Aorta (tissue), 5 donors: ENCODE results near the gene IL17A. TPM values are rescaled to one million over a fixed set of nuclear protein-coding genes. Genes with fewer than 3 reads are reported as not detected.

Experiments used
- ATAC-seq: fragments of 200-7000 bp; cut with Tn5 transposase; one replicate; pipeline ENCODE4 v1.9.1; 2022; ENCODE audit warnings: moderate library complexity; ENCODE audit not compliant: low FRiP score
- DNase-seq, 2 donors: peaks; one replicate each; pipeline ENCODE4 v3.0.0-alpha.2; 2020
- H3K27ac ChIP-seq, 2 donors: one replicate each; pipeline ENCODE4 v1.5.1; 2013; ENCODE audit warnings: low read length in 2 of 2, mild to moderate bottlenecking in 2 of 2, moderate library complexity in 2 of 2, control low read depth in 1 of 2, inconsistent platforms in 1 of 2, low read depth in 1 of 2
- H3K27me3 ChIP-seq, 2 donors: one replicate each; pipeline ENCODE4 v1.6.1; 2013; ENCODE audit warnings: control low read depth in 1 of 2, low read length in 1 of 2, mild to moderate bottlenecking in 1 of 2, moderate library complexity in 1 of 2; ENCODE audit not compliant: insufficient read depth in 2 of 2, control insufficient read depth in 1 of 2
- H3K36me3 ChIP-seq, 2 donors: one replicate each; pipeline ENCODE4 v1.6.1; 2013; ENCODE audit warnings: control low read depth in 1 of 2, low read length in 1 of 2, mild to moderate bottlenecking in 1 of 2; ENCODE audit not compliant: insufficient read depth in 2 of 2, control insufficient read depth in 1 of 2
- H3K4me1 ChIP-seq, 2 donors: one replicate each; pipeline ENCODE4 v1.6.1; 2013; ENCODE audit warnings: low read length in 2 of 2, control low read depth in 1 of 2, mild to moderate bottlenecking in 1 of 2, moderate library complexity in 1 of 2; ENCODE audit not compliant: insufficient read depth in 2 of 2, control insufficient read depth in 1 of 2
- H3K4me3 ChIP-seq, 2 donors: one replicate each; pipeline ENCODE4 v1.5.1; 2013; ENCODE audit warnings: low read length in 2 of 2, control low read depth in 1 of 2, mild to moderate bottlenecking in 1 of 2
- H3K9me3 ChIP-seq: one replicate; pipeline ENCODE4 v1.6.1; 2013; ENCODE audit warnings: mild to moderate bottlenecking, low read length; ENCODE audit not compliant: control insufficient read depth
- WGBS, 2 donors: extraction: QIAGEN DNeasy Blood & Tissue Kit; methylation state at CpG; one replicate each; pipeline ENCODE4 v1.1.7; 2013; 5-methylcytosine and 5-hydroxymethylcytosine counted together
- intact Hi-C, 2 donors: fragments of 100-400 bp; cut with DNase I; formaldehyde crosslinking; loops; one replicate each; pipeline versions ENCODE4 v1.14.2 to v1.15.0; 2022
- polyA plus RNA-seq, 2 donors: library from polyadenylated mRNA; stranded (reverse); fragments of 200-250 nt; gene quantifications; one replicate each; pipeline ENCODE4 v1.2.3, GENCODE V29; 2013
- total RNA-seq, 2 donors: library from RNA; stranded (reverse); fragmentation: NEBNext Ultra II Directional; extraction: Animal tissue kit (Norgen Biotek cat#: 25700); gene quantifications; one replicate each; pipeline ENCODE4 v1.2.1, GENCODE V29; 2021
- donor health status: healthy with polysubstance abuse.
- donor health status: Bipolar disorder and iron deficiency.
- donor health status: DM: no; HTN: no; CAD: no.
- donor health status: DM: no; HTN: no; CAD: no.
- donor health status: DM: yes; HTN: yes; CAD: no.

The IL17A gene
- total and polyA plus RNA-seq, 4 donors = not detected

DNA sequence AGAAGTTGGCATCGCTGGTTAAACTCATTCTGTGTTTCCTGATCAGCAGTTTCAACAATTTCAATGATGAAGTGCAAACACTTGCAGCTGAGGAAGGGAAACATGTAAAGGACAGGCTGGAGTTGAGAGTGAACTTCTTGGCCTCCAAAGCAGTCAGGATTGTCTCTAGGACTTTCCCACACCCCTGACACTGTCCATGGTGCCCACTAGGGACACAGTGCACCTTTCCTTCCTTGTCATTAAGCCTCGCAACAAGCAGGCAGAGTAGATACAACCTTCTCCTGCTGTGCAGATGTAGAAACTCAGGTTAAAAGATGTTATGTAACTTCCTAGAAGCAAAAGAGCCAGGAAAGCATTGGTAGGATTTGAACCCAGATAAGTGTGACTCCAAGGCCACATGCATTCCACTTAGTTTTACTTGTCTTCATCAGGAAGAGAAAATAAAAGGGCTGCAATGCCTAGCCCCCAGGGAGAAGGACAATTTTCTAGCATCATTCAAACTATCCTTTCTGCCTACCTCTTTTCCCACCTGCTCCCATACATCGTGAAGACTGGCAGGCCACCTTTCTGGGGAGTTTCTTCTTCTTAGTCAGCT, 39.2 kb upstream of the IL17A start:
- Histone ChIP-seq H3K4me1 (no peaks in the 10 kb centered on the region), H3K36me3 (no peaks in the 10 kb centered on the region), H3K9me3 (no peaks in the 10 kb centered on the region), H3K4me3 (no peak overlapping the region), H3K27ac (no peak overlapping the region), H3K27me3 (no peaks in the 10 kb centered on the region)
- 85 to 90% methylated on average over 3 of the region's 3 CpGs for WGBS, 2 donors
- ATAC-seq (no peak), DNase-seq (no peak)
- intact Hi-C loops = no loop called here

DNA sequence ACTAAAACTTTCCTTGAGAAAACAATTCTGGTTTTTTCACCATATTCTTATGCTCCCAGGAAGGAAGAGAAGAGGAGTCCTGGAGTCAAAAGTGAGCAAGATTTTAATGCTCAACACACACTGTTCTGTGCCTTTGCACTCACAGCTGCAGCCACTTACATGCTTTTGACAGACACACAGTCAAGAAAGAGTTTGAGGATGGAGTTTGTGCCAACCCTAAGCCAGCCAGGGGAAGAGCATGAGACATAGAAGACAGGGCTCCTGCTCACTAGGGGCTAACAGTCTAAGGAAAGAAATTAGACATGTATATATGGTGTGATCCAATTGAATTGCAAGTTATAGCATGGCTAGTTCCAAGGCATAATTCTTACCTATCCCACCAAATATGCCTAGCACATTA, 37.1 kb upstream of the IL17A start:
- Histone ChIP-seq H3K36me3 (no peaks in the 10 kb centered on the region), H3K27ac (no peak overlapping the region), H3K27me3 (no peaks in the 10 kb centered on the region), H3K9me3 (no peaks in the 10 kb centered on the region), H3K4me1 (no peaks in the 10 kb centered on the region), H3K4me3 (no peak overlapping the region)
- DNase-seq (no peak), ATAC-seq (no peak)
- intact Hi-C loops = no loop called here

DNA sequence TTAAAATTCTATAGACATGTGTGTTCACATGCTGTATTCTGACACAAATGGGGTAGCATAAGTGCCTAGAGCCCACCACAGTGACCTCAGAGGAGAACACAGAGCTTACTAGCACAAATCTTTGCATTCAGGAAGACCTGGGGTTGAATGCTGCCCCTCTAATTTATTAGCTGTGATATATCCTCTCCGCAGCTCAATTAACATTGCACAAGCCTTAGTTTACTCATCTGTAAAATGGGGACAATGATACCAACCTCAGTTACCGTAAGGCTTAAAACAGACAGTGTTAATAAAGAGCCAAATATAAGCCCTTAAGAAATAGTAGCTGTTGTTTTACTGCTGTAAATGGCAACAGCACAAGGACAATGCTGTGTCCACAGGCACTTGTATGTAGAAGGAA, 36.2 kb upstream of the IL17A start:
- H3K27ac ChIP-seq = no peak overlapping the region
- intact Hi-C loops = no loop called here
- ATAC-seq = no peak
- H3K9me3 ChIP-seq = no peaks in the 10 kb centered on the region
- 93 to 96% methylated on average over 2 of the region's 2 CpGs for WGBS, 2 donors
- no peaks in the 10 kb centered on the region for H3K27me3 ChIP-seq
- no peaks in the 10 kb centered on the region for H3K36me3 ChIP-seq
- DNase-seq = no peak
- no peak overlapping the region for H3K4me3 ChIP-seq
- H3K4me1 ChIP-seq = no peaks in the 10 kb centered on the region

DNA sequence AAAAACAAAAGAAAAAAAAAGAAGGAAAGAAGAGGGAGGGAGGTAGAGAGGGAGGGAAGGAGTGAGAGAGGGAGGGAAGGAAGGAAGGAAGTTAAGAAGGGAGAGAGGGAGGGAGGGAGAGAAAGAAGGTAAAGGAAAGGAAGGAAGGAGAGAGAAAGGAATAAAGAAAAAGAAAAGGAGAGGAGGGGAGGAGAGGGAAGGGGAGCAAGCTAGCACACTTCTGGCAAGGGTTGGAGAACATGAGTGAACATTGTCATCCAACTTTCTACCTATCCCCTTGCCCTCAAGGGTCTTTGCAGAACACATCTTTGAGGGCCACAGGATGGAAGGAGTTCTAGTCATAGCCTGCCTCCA, 34.1 kb upstream of the IL17A start:
- H3K27ac ChIP-seq = no peak overlapping the region
- H3K4me1 ChIP-seq = no peaks in the 10 kb centered on the region
- H3K9me3 ChIP-seq = no peaks in the 10 kb centered on the region
- DNase-seq = no peak
- H3K27me3 ChIP-seq = no peaks in the 10 kb centered on the region
- H3K4me3 ChIP-seq = no peak overlapping the region
- no peaks in the 10 kb centered on the region for H3K36me3 ChIP-seq
- no peak for ATAC-seq
- intact Hi-C loops = no loop called here

DNA sequence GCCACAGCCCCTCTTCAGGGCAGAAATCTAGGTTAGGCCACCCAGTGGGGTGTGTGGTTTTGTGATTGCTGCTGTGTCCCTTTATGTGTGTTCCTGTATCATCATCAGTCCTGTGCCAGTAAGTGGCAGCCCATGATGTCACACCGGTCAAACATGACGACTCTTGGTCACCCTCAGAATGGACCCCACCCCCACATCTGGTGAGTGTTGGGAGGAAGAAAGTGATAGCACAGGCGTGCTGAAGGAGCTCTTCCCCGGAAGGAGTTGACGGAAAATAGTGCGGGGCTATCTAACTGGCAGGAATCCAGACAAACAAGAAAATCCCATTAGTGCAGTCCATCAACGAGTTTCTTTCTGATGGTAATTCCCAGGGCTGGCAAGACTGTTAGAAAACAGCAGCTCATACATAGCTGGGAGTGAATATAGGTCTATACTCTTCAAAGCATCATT, 33.4 kb upstream of the IL17A start:
- DNase-seq (no peak), ATAC-seq (no peak)
- Histone ChIP-seq H3K9me3 (no peaks in the 10 kb centered on the region), H3K27me3 (no peaks in the 10 kb centered on the region), H3K36me3 (no peaks in the 10 kb centered on the region), H3K27ac (no peak overlapping the region), H3K4me3 (no peak overlapping the region), H3K4me1 (no peaks in the 10 kb centered on the region)
- 33 to 43% methylated on average over 7 of the region's 7 CpGs for WGBS, 2 donors
- intact Hi-C loops = no loop called here

DNA sequence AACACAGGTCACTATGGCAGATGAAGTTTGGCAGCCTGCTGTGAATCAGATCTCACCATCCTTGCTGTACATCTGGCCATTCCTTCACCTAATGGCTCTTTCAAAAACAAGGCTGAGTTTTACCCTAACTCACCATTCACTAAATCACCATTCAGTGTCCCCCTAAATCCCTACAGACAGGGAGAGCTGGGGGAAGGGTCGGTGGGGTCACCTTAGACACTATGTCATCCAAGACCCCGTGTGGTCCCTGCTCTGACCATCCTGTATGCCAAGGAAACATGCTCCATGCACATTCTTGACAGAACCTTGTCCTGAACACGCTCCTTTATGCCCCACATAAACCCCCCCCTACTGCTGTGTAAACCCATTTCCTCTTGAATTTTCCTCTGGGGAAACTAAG, 31.8 kb upstream of the IL17A start:
- H3K4me3 ChIP-seq = no peak overlapping the region
- no peak overlapping the region for H3K27ac ChIP-seq
- H3K9me3 ChIP-seq = no peaks in the 10 kb centered on the region
- H3K36me3 ChIP-seq = no peaks in the 10 kb centered on the region
- intact Hi-C loops = no loop called here
- H3K4me1 ChIP-seq = no peaks in the 10 kb centered on the region
- ATAC-seq (no peak), DNase-seq (no peak)
- 46 to 54% methylated on average over 3 of the region's 3 CpGs for WGBS, 2 donors
- H3K27me3 ChIP-seq = no peaks in the 10 kb centered on the region

DNA sequence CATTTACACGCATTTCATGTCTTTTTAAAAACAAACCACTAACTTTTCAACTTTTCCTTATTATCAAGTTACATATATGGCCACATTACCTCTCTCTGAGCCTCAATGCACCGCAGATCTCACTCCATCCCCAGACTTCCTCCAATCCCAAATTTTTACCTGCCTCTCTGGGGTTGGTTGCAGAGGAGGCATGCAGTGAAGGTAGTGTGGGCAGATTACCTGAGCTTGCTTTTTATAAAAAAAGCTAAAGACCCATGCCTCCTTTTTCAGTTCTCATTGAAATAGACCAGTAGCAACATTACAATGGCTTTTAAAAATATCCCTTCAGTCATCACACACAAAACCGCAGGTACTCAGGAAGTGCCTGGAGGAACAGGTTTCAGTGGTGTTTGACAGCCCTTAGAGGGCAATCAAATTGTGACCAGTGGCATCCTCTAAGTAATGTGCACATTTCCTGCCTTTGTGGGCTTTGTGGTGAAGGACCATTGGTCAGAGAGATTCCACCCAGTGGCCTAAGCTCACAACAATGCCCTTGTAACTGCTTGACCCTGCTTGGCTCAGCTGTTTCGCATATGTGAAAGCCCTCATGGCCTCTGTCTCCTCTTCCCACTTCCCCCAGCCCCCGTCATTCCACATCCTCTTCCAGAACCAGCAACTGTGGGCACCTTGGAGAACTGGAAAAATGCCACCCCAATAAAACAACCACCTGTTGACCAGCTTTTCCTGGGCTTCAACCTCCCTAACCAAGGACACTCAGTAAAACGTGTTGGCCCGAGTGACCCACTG, 30.2 kb upstream of the IL17A start:
- ATAC-seq (no peak), DNase-seq (no peak)
- WGBS, 2 donors = 76 to 77% methylated on average over 7 of the region's 7 CpGs
- H3K36me3 ChIP-seq = no peaks in the 10 kb centered on the region
- intact Hi-C loops = no loop called here
- no peaks in the 10 kb centered on the region for H3K9me3 ChIP-seq
- no peak overlapping the region for H3K27ac ChIP-seq
- H3K4me1 ChIP-seq = no peaks in the 10 kb centered on the region
- H3K27me3 ChIP-seq = no peaks in the 10 kb centered on the region
- no peak overlapping the region for H3K4me3 ChIP-seq

DNA sequence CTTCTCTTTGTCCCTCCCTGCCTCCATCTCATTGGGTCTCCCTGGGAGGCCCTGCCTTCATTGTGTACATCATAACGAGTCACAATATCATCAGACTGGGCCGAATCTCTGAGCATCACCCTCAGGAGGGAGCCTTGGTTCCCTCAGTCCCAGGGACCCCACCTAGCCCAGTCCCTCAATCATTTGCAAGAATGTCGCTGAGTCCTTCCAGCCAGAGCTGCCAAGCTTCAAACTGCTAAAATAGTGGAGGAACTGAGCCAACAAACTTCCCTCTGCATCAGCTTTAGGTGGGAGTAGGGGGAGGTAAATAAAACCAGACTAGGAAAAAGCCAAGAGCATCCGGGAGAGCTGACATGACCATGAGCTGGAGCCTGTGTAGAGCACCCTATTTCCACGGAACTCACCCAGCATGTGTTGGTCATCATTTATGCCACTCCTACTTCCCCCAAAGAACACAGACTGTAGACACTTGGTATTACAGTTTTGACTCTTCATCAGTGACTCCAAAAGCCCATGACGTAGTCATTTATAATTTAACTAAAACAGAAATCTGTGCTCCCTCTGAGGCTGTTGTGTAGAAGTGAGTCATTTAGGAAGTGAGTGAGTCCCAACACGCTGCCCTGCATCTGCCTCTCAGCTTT, 28.8 kb upstream of the IL17A start:
- no peak for DNase-seq
- WGBS, 2 donors = 12 to 44% methylated on average over 7 of the region's 7 CpGs

More for the DNA sequence above, 28.8 kb upstream of the IL17A start:
- Histone ChIP-seq H3K9me3 (no peaks in the 10 kb centered on the region), H3K4me1 (no peaks in the 10 kb centered on the region), H3K27ac (no peak overlapping the region), H3K27me3 (no peaks in the 10 kb centered on the region), H3K36me3 (no peaks in the 10 kb centered on the region), H3K4me3 (no peak overlapping the region)
- ATAC-seq = no peak
- intact Hi-C loops = no loop called here
